Upper lobe of left lung (tissue), 4 donors: ENCODE data around the gene WSCD2.

Source experiments
- EP300 ChIP-seq, 4 donors: sonication (generic); formaldehyde crosslinking; IDR thresholded peaks; one replicate each; pipeline ENCODE4 v1.5.1; 2017; ENCODE audit warnings: antibody characterized with exemption in 4 of 4, control low read depth in 2 of 4
- POLR2A ChIP-seq, 4 donors: fragments of 450-650 bp; IDR thresholded peaks; one replicate each; pipeline ENCODE4 v1.5.1; 2016 to 2017; ENCODE audit warnings: antibody characterized with exemption in 4 of 4, mild to moderate bottlenecking in 2 of 4
- TF ChIP-seq, protein P1 (sequence below), 6 experiments: fragments of 450-650 bp in 4 of 6; fragments of 200-600 bp in 2 of 6; sonication (generic) in 2 of 6; IDR thresholded peaks; one replicate each; pipeline ENCODE4 v1.5.1; 2016 to 2019; ENCODE audit warnings: antibody characterized with exemption in 6 of 6

DNA sequence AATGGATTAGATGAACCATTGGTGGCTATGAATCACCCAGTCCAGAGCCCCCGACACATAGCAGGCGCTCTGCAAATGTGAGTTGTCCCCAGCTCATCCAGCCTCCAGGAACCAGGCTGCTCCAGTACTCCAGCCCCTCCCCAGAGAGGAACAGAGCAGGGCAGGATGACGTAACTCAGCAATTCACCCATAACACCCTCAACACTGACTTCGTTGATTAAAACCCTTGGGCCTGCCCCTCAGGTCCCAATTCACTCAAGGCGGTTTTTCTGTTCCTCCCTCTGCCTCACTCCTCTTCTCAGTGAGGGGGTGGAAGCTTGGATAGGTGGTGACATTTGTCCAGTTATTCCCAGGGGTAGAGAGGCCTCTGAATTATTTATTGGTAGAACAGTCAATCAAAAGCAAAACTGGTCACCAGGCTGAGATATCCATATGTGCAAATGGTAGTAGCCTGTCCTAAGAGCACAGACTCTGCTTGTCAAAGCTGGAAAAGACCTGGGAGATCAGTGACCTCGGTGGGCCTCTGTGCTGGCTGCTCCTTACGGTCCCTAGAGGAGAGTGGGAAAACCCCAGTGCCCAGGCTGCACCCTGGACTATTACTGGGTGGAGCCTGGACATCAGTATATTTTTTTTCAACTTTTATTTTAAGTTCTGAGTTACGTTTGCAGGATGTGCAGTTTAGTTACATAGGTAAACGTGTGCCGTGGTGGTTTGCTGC is 113.1 kb downstream of the WSCD2 start:
- TF ChIP-seq, protein P1, sequence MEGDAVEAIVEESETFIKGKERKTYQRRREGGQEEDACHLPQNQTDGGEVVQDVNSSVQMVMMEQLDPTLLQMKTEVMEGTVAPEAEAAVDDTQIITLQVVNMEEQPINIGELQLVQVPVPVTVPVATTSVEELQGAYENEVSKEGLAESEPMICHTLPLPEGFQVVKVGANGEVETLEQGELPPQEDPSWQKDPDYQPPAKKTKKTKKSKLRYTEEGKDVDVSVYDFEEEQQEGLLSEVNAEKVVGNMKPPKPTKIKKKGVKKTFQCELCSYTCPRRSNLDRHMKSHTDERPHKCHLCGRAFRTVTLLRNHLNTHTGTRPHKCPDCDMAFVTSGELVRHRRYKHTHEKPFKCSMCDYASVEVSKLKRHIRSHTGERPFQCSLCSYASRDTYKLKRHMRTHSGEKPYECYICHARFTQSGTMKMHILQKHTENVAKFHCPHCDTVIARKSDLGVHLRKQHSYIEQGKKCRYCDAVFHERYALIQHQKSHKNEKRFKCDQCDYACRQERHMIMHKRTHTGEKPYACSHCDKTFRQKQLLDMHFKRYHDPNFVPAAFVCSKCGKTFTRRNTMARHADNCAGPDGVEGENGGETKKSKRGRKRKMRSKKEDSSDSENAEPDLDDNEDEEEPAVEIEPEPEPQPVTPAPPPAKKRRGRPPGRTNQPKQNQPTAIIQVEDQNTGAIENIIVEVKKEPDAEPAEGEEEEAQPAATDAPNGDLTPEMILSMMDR (IDR thresholded peaks at IDR 0.05), result no peak
- TF ChIP-seq POLR2A (IDR thresholded peaks at IDR 0.05), result no peak
- no peak for TF ChIP-seq EP300 (IDR thresholded peaks at IDR 0.05)
